OCI-LY7 (cell line): ENCODE data around the gene GEMIN7. TPM values are rescaled to one million over a fixed set of nuclear protein-coding genes. Genes with fewer than 3 reads are reported as not detected.

Experiments
- BruUV-seq: library from RNA; stranded (reverse); fragments of 400-500 nt; replicated peaks from 2 replicates; lab custom pipeline; 2021; lab: Mats Ljungman, UMichigan
- CTCF ChIA-PET: fragments of 300-600 bp; sonication (Branson Sonifier 250); formaldehyde crosslinking; loops from one replicate; lab custom pipeline; 2022; ENCODE audit warnings: antibody characterized with exemption; ENCODE audit not compliant: unreplicated experiment; lab: Charles Lee
- POLR2A ChIA-PET: fragments of 300-600 bp; sonication (Branson Sonifier 250); formaldehyde crosslinking; loops from one replicate; lab custom pipeline; 2022; ENCODE audit warnings: antibody characterized with exemption; lab: Charles Lee
- DNase-seq: peaks from one replicate; pipeline ENCODE4 v3.0.0-alpha.2; 2015; ENCODE audit warnings: low spot score
- H2AFZ ChIP-seq: fragments of 200-600 bp; sonication (generic), shearing (Covaris generic); 2 replicates; pipeline ENCODE4 v1.6.1; 2014; ENCODE audit warnings: mild to moderate bottlenecking, antibody characterized with exemption, low read length, moderate library complexity
- H3K27ac ChIP-seq: fragments of 200-600 bp; sonication (generic); 2 replicates; pipeline ENCODE4 v1.5.1; 2014; ENCODE audit warnings: mixed run types, low read depth, mild to moderate bottlenecking, moderate library complexity, low read length, inconsistent platforms; ENCODE audit not compliant: poor library complexity, severe bottlenecking
- H3K36me3 ChIP-seq: fragments of 200-600 bp; sonication (generic); 2 replicates; pipeline ENCODE4 v1.6.1; 2014; ENCODE audit warnings: mild to moderate bottlenecking, antibody characterized with exemption, low read length, moderate library complexity, mixed read lengths; ENCODE audit not compliant: insufficient read depth
- H3K4me1 ChIP-seq: fragments of 200-600 bp; sonication (generic); 2 replicates; pipeline ENCODE4 v1.5.1; 2014; ENCODE audit warnings: mild to moderate bottlenecking, low read length; ENCODE audit not compliant: insufficient read depth, poor library complexity, severe bottlenecking
- H3K4me2 ChIP-seq: fragments of 200-600 bp; sonication (generic); 2 replicates; pipeline ENCODE4 v1.6.1; 2014; ENCODE audit warnings: mild to moderate bottlenecking, low read length
- H3K4me3 ChIP-seq: fragments of 200-600 bp; sonication (generic); 2 replicates; pipeline ENCODE4 v1.5.1; 2014; ENCODE audit warnings: mild to moderate bottlenecking, low read depth, low read length; ENCODE audit not compliant: poor library complexity, severe bottlenecking
- H3K79me2 ChIP-seq: fragments of 200-600 bp; sonication (generic); 2 replicates; pipeline ENCODE4 v1.6.1; 2016; ENCODE audit warnings: low read depth, mild to moderate bottlenecking, low read length, moderate library complexity, mixed read lengths; ENCODE audit not compliant: insufficient read depth
- H3K9me2 ChIP-seq: fragments of 200-600 bp; sonication (generic); 2 replicates; pipeline ENCODE4 v1.6.1; 2016; ENCODE audit warnings: mild to moderate bottlenecking, low read length, mixed read lengths; ENCODE audit not compliant: insufficient read depth
- H3K9me3 ChIP-seq: fragments of 200-600 bp; sonication (generic); 2 replicates; pipeline ENCODE4 v1.6.1; 2014; ENCODE audit warnings: mild to moderate bottlenecking, mixed run types, low read length, mixed read lengths
- H4K20me1 ChIP-seq: fragments of 200-600 bp; sonication (generic); 2 replicates; pipeline ENCODE4 v1.6.1; 2014; ENCODE audit warnings: mild to moderate bottlenecking, antibody characterized with exemption, low read length, moderate library complexity, mixed read lengths; ENCODE audit not compliant: insufficient read depth
- EZH2phosphoT487 ChIP-seq: fragments of 200-600 bp; sonication (generic); IDR thresholded peaks from 2 replicates; pipeline ENCODE4 v1.6.1; 2018; ENCODE audit warnings: low read depth, borderline replicate concordance, mild to moderate bottlenecking, mixed run types, antibody characterized with exemption, low read length, moderate library complexity, mixed read lengths
- intact Hi-C: fragments of 100-400 bp; cut with micrococcal nuclease; formaldehyde crosslinking; loops from one replicate; pipeline ENCODE4 v1.10.0; 2022; ENCODE audit not compliant: unreplicated experiment
- total RNA-seq, 2 experiments: library from RNA; depleted of rRNA in 1 of 2; stranded (reverse); fragments of >200 nt in 1 of 2; shearing (Covaris generic) in 1 of 2; gene quantifications; 2 replicates each; pipeline ENCODE4 v1.2.3, GENCODE V29; 2014 to 2022
- TF ChIP-seq, protein P1 (sequence below): fragments of 200-600 bp; sonication (generic); conservative IDR thresholded peaks from 2 replicates; pipeline ENCODE4 v1.5.1; 2014; ENCODE audit warnings: mild to moderate bottlenecking, antibody characterized with exemption, low read length, moderate library complexity, mixed read lengths

Gene GEMIN7
- total RNA-seq, 2 experiments from 2014 or later, result 46.3 to 60.0 TPM

DNA sequence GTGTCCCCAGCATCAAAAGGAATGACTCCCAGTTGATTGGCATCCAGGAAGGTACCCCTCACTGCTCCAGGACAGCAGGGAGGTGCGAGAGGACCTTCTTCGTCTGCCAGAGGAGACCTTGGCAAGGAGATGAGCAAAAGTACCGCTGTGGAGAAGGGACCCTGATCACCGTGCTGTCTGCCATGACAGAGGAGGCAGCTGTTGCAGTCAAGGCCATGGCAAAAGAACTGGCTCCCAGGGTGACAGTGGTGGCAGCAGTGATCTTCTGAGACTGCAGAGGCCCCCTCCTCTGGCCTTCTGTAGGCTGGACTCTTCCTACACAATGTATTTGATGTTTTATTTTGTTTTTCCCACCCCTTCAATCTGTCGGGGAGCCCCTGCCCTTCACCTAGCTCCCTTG, 49.7 kb downstream of the GEMIN7 start:
- Histone ChIP-seq H3K9me2 (no peaks in the 10 kb centered on the region), H3K9me3 (no peaks in the 10 kb centered on the region), H3K4me3 (no peak overlapping the region), H2AFZ (no peak overlapping the region), H3K79me2 (peaks cover 27% of the 10 kb centered on the region), H3K27ac (no peak overlapping the region), H3K36me3 (peaks cover 10% of the 10 kb centered on the region; the same call in 1 of the 2 replicates), H4K20me1 (peaks cover 3% of the 10 kb centered on the region; the same call in 1 of the 2 replicates), H3K4me1 (peaks cover 61% of the 10 kb centered on the region), H3K4me2 (no peak overlapping the region)
- intact Hi-C loops, result no loop called here
- CTCF ChIA-PET, result no interaction called here
- TF ChIP-seq, protein P1, sequence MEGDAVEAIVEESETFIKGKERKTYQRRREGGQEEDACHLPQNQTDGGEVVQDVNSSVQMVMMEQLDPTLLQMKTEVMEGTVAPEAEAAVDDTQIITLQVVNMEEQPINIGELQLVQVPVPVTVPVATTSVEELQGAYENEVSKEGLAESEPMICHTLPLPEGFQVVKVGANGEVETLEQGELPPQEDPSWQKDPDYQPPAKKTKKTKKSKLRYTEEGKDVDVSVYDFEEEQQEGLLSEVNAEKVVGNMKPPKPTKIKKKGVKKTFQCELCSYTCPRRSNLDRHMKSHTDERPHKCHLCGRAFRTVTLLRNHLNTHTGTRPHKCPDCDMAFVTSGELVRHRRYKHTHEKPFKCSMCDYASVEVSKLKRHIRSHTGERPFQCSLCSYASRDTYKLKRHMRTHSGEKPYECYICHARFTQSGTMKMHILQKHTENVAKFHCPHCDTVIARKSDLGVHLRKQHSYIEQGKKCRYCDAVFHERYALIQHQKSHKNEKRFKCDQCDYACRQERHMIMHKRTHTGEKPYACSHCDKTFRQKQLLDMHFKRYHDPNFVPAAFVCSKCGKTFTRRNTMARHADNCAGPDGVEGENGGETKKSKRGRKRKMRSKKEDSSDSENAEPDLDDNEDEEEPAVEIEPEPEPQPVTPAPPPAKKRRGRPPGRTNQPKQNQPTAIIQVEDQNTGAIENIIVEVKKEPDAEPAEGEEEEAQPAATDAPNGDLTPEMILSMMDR, result no peak
- no peak for TF ChIP-seq EZH2phosphoT487
- no TSS peak for BruUV-seq
- POLR2A ChIA-PET, result no interaction called here
- DNase-seq, result no peak

DNA sequence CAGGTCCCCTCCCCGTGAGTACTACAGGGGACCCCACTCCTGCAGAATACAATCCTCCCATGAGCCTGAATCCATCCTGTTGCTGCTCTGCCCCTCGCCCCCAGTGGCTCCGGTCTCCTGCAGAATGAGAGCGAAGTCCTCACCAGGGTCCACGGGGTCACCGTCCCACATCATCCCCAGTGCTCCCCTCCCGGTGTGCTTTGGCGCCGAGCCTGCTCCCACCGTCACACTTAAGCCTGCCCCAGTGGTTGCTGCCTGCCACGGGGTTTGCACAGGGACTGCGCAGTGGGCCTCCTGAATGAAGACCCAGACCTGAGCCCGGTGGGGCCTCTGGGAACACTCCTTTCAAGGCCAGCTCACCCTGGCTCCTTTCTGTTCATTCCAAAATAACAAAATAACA, 51.2 kb downstream of the GEMIN7 start:
- H3K36me3 ChIP-seq, result peaks cover 12% of the 10 kb centered on the region; the same call in 1 of the 2 replicates
- H3K27ac ChIP-seq, result peak overlapping the region; percentile 46
- H3K4me2 ChIP-seq, result peak overlapping the region; percentile 55
- H3K79me2 ChIP-seq, result peaks cover 34% of the 10 kb centered on the region
- TF ChIP-seq EZH2phosphoT487, result no peak
- TF ChIP-seq, protein P1, result no peak
- H3K4me3 ChIP-seq, result peak overlapping the region; percentile 9
- H3K4me1 ChIP-seq, result peaks cover 75% of the 10 kb centered on the region
- H3K9me3 ChIP-seq, result no peaks in the 10 kb centered on the region
- H4K20me1 ChIP-seq, result no peaks in the 10 kb centered on the region
- no TSS peak for BruUV-seq
- DNase-seq, result no peak
- POLR2A ChIA-PET, result no interaction called here
- H2AFZ ChIP-seq, result no peak overlapping the region
- intact Hi-C loops, result loop anchor here (2.0 kb wide), 1 partner anchor 37 kb away; the partner anchor contains the start of gene PPP1R37
- H3K9me2 ChIP-seq, result no peaks in the 10 kb centered on the region
- CTCF ChIA-PET, result no interaction called here

DNA sequence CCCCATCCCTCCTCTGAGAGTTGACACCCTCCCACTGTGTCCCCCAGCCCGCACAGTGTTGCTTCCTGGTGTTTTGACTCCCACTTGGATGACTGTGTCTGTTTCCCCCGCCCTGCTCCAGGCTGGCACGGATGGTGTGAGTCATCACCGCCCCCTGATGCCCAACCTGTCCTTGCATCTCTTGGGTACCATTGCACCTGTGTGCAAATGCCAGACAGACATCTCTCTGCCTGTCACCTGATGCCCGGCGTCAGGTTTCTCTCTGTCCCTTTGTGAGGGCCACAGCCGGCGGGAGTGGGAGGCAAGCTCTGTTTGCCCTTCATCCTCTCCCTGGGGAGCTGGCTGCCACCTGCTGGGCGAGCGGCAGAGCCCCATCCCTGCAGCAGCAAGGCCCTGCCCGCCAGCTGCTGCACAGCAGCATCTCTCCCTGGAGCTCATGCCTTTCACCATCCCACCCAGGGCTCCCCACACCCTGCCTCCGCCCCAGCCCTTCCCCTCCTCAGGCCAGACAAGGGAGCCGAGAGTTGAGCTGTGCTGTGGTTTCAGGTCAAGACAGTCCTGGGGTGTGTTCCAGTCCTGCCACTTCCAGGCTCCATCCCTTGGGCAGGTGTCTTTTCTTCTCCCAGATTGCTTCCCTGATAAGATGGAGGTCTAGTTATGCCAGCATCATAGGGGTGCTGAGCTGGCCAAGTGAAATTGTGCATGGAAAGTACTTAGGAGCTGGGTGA, 52.0 kb downstream of the GEMIN7 start:
- no TSS peak for BruUV-seq
- Histone ChIP-seq H2AFZ (no peak overlapping the region), H3K9me2 (no peaks in the 10 kb centered on the region), H3K27ac (peak overlapping the region; percentile 46), H3K9me3 (no peaks in the 10 kb centered on the region), H3K36me3 (peaks cover 14% of the 10 kb centered on the region; the same call in 1 of the 2 replicates), H3K4me3 (peak overlapping the region; percentile 9), H4K20me1 (no peaks in the 10 kb centered on the region), H3K4me2 (peak overlapping the region; percentile 55), H3K79me2 (peaks cover 42% of the 10 kb centered on the region), H3K4me1 (peaks cover 76% of the 10 kb centered on the region)
- no peak for TF ChIP-seq EZH2phosphoT487
- TF ChIP-seq, protein P1, result peak; percentile 82
- peak; percentile 89 for DNase-seq
- CTCF ChIA-PET, result interaction anchor here (0.7 kb wide), 2 partner anchors 39 to 132 kb away, joined by 3 read pairs; partner anchors contain the start of gene PPP1R37
- intact Hi-C loops, result loop anchor here (2.0 kb wide), 1 partner anchor 38 kb away; the partner anchor contains the start of gene PPP1R37
- POLR2A ChIA-PET, result interaction anchor here (0.6 kb wide), 1 partner anchor 39 kb away, joined by 4 read pairs; no protein-coding TSS in a partner anchor
